Measurements from ENCODE around the gene CRISP2. TPM values are rescaled to one million over a fixed set of nuclear protein-coding genes. Genes with fewer than 3 reads are reported as not detected.
"Not testable (repeated sequence)": the region's sequence is repeated elsewhere in the genome, so short reads cannot be mapped to it uniquely, and the experiment has no call there.

Gene CRISP2
- total RNA-seq, 3 donors from 2014 or later: 0.33 TPM; not detected in 2

DNA sequence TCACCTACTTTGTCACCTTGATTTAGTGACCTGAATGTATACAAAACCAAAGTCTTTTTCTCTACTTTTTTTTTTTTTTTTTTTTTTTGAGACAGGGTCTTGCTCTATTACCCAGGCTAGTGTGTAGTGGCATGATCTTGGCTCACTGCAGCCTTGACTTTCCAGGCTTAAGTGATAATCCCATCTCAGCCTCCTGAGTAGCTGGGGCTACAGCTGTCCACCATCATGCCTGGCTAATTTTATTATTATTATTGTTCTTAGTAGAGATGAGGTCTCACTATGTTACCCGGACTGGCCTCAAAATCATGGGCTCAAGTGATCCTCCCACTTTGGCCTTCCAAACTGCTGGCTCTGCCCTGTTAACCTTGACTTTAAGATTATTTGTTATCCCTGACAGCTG, 37.5 kb downstream of the CRISP2 start:
- no peak for DNase-seq (ENCODE audit: low spot score in 2 of 2)
- peaks cover 0 to 4% of the 10 kb centered on the region in 2 donors for H3K9me3 ChIP-seq
- intact Hi-C loops (cut with DNase I; ENCODE audit: low total_unique reads): no loop called here
- H3K4me3 ChIP-seq: no peak overlapping the region
- no peaks in the 10 kb centered on the region for H3K4me1 ChIP-seq
- TF ChIP-seq, protein P1, sequence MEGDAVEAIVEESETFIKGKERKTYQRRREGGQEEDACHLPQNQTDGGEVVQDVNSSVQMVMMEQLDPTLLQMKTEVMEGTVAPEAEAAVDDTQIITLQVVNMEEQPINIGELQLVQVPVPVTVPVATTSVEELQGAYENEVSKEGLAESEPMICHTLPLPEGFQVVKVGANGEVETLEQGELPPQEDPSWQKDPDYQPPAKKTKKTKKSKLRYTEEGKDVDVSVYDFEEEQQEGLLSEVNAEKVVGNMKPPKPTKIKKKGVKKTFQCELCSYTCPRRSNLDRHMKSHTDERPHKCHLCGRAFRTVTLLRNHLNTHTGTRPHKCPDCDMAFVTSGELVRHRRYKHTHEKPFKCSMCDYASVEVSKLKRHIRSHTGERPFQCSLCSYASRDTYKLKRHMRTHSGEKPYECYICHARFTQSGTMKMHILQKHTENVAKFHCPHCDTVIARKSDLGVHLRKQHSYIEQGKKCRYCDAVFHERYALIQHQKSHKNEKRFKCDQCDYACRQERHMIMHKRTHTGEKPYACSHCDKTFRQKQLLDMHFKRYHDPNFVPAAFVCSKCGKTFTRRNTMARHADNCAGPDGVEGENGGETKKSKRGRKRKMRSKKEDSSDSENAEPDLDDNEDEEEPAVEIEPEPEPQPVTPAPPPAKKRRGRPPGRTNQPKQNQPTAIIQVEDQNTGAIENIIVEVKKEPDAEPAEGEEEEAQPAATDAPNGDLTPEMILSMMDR (IDR thresholded peaks at IDR 0.05): no peak
- no peak for TF ChIP-seq POLR2A (IDR thresholded peaks at IDR 0.05)
- TF ChIP-seq POLR2AphosphoS5 (IDR thresholded peaks at IDR 0.05): no peak
- no peak overlapping the region for H3K27ac ChIP-seq
- no peaks in the 10 kb centered on the region for H3K36me3 ChIP-seq
- H3K27me3 ChIP-seq: no peaks in the 10 kb centered on the region

DNA sequence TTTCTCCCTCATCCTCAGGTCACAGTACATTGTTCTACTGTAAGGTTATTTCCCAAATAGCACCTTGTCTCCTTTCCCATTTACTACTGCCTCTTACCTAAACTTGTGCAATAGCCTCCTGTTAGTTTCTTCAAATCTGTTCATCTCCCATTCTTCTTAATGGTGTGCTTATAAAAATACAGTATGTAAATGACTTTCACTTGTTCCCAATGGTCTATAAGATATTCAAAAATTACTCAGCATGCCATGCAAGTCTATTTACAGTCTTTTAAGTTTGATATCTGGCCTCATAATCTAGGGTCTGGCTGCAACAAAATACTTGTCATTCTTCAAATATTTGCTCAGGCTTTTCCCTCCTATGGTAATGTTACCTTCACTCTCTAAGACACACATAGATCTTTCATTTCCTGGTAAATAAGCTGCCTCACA, 45.2 kb downstream of the CRISP2 start:
- Histone ChIP-seq H3K4me3 (no peak overlapping the region), H3K27me3 (no peaks in the 10 kb centered on the region), H3K9me3 (peaks cover 0 to 4% of the 10 kb centered on the region in 2 donors), H3K27ac (no peak overlapping the region), H3K36me3 (no peaks in the 10 kb centered on the region), H3K4me1 (no peaks in the 10 kb centered on the region)
- intact Hi-C loops (cut with DNase I; ENCODE audit: low total_unique reads): no loop called here
- TF ChIP-seq POLR2A (IDR thresholded peaks at IDR 0.05) (no peak), POLR2AphosphoS5 (IDR thresholded peaks at IDR 0.05) (no peak)
- TF ChIP-seq, protein P1 (IDR thresholded peaks at IDR 0.05): no peak
- no peak for DNase-seq (ENCODE audit: low spot score in 2 of 2)

DNA sequence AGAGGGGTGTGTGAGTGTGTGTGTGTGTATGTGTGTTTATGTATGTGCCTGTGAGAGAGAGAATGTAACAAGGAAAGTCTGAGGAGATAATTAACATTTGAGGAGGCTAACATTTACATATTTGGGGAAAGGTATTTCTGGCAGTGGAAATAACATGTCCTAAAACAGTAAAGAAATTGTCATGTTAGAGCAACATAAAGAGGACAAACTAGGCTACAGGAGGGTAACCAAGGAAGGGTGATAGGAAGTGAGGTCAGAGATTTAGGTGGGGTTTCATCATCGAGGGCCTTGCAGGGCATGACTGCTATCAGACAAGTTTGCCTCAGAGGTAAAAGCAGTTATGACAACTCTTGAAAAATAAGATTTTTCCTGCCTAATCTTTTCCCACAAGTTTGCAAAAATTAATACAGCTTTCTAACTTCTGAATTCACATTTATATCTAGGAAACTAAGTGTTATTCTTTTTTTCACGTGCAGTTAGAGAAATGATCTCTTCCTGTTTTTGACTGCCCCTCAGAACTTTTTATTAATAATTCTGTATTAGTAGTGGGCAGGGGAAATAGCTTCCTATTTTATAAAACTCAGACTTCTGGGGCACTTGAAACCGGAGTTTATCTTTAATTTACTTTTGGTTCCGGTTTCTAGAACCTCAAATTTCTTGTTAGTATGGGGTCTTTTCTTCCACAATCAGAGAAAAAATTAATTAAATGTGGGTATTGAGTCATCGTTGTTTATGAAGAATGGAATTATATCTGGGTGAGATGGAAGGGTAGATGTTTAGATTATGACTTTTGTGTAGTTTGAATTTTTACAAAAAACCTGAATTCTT, 46.2 kb downstream of the CRISP2 start:
- intact Hi-C loops (cut with DNase I; ENCODE audit: low total_unique reads): no loop called here

DNA sequence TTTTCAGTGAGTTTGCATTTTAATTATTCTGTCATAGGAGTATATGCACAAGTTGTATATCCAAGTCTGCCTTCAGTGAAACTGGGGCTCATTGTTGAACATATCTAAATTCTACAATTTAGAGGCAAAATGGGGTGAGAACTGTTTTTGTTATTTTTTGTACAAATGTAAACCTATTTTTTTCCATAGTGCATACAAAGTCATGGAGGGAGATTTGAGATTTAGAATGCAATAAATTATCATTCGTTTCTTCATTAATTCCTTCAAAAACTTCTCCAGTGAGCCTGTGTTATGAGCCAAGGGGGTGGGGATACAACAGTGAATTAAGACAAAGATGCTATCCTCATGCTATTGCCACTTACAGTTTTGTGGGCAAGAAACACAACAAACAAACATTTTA, 46.9 kb downstream of the CRISP2 start:
- no peak overlapping the region for H3K4me3 ChIP-seq
- H3K27ac ChIP-seq: no peak overlapping the region
- DNase-seq (ENCODE audit: low spot score in 2 of 2): no peak
- intact Hi-C loops (cut with DNase I; ENCODE audit: low total_unique reads): no loop called here
- H3K27me3 ChIP-seq: no peaks in the 10 kb centered on the region
- no peaks in the 10 kb centered on the region for H3K9me3 ChIP-seq
- TF ChIP-seq POLR2AphosphoS5 (IDR thresholded peaks at IDR 0.05) (no peak), POLR2A (IDR thresholded peaks at IDR 0.05) (no peak)
- TF ChIP-seq, protein P1 (IDR thresholded peaks at IDR 0.05): no peak
- H3K4me1 ChIP-seq: no peaks in the 10 kb centered on the region
- H3K36me3 ChIP-seq: no peaks in the 10 kb centered on the region

More for the DNA sequence above, 46.2 kb downstream of the CRISP2 start:
- no peak for DNase-seq (ENCODE audit: low spot score in 2 of 2)
- Histone ChIP-seq H3K36me3 (no peaks in the 10 kb centered on the region), H3K9me3 (peaks cover 0 to 3% of the 10 kb centered on the region in 2 donors), H3K4me1 (no peaks in the 10 kb centered on the region), H3K4me3 (no peak overlapping the region), H3K27ac (no peak overlapping the region), H3K27me3 (no peaks in the 10 kb centered on the region)
- TF ChIP-seq, protein P1 (IDR thresholded peaks at IDR 0.05): no peak
- TF ChIP-seq POLR2A (IDR thresholded peaks at IDR 0.05) (no peak), POLR2AphosphoS5 (IDR thresholded peaks at IDR 0.05) (no peak)

DNA sequence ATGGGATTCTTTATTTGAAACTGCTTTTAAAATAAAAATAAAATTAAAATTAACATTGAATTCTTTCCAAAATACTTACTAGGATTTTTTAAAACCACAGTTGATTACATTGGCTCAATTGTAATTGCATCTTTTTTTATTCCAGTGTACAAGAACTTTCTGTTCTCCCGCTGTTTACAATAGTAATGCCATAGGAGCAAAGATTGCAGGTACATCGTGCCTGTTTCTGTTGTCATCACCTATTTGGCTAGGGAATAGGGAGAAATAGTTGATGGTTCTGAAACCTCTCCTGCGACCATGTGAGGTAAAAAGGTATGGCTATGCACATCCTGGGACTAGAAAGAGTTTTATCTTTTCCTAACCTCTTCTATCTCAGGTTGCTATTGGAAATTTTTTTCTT, 48.5 kb downstream of the CRISP2 start:
- Histone ChIP-seq H3K4me1 (no peaks in the 10 kb centered on the region), H3K9me3 (no peaks in the 10 kb centered on the region), H3K4me3 (no peak overlapping the region), H3K36me3 (no peaks in the 10 kb centered on the region), H3K27me3 (no peaks in the 10 kb centered on the region), H3K27ac (no peak overlapping the region)
- TF ChIP-seq, protein P1 (IDR thresholded peaks at IDR 0.05): no peak
- no peak for TF ChIP-seq POLR2AphosphoS5 (IDR thresholded peaks at IDR 0.05)
- TF ChIP-seq POLR2A (IDR thresholded peaks at IDR 0.05): no peak
- DNase-seq (ENCODE audit: low spot score in 2 of 2): no peak
- intact Hi-C loops (cut with DNase I; ENCODE audit: low total_unique reads): no loop called here

DNA sequence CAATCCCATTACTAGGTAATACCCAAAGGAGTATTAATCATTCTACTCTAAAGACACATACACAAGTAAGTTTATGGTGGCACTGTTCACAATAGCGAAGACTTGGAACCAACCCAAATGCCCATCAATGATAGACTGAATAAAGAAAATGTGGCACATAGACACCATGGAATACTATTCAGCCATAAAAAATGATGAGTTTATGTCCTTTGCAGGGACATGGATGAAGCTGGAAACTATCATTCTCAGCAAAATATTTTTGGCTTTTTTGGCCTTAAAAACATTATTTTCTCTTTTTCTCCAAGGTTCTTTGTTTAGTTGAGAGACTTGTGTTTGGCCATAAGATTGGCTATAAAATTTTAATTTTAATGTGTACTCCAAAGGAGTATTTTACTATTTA, 49.3 kb downstream of the CRISP2 start:
- H3K36me3 ChIP-seq; H3K4me1 ChIP-seq; H3K27me3 ChIP-seq; H3K27ac ChIP-seq; H3K9me3 ChIP-seq; DNase-seq (ENCODE audit: low spot score in 2 of 2); intact Hi-C loops (cut with DNase I; ENCODE audit: low total_unique reads); H3K4me3 ChIP-seq: not testable (repeated sequence)

Measured in breast epithelium (tissue), 4 donors.